SH-SY5Y (cell line): ENCODE results near the gene SLC35F3.

ENCODE experiments used
- GATA2 ChIP-seq: IDR thresholded peaks from 2 replicates; pipeline ENCODE4 v1.6.1; 2011; ENCODE audit warnings: mild to moderate bottlenecking, low read depth, low read length
- GATA3 ChIP-seq: IDR thresholded peaks from 2 replicates; pipeline ENCODE4 v1.6.1; 2011; ENCODE audit warnings: low read depth, mild to moderate bottlenecking, low read length, moderate library complexity

GRCh38 chr1:234114648-234115307 lies 210.3 kb downstream of the SLC35F3 start:
- no peak for TF ChIP-seq GATA3
- no peak for TF ChIP-seq GATA2
